SHP77 (cell line): Measurements from ENCODE around the gene LDB2.
"Not testable (repeated sequence)": the region's sequence is repeated elsewhere in the genome, so short reads cannot be mapped to it uniquely, and the experiment has no call there.

Source experiments
- DNase-seq, 2 experiments: peaks; one replicate each; lab custom pipeline; 2025; lab: John Stamatoyannopoulos, UW

Gene LDB2

GRCh38 chr4:16897991-16898827 lies at the start of gene LDB2:
TSS of gene LDB2 (minus strand) at chr4:16898645.
- no peak for DNase-seq

DNA sequence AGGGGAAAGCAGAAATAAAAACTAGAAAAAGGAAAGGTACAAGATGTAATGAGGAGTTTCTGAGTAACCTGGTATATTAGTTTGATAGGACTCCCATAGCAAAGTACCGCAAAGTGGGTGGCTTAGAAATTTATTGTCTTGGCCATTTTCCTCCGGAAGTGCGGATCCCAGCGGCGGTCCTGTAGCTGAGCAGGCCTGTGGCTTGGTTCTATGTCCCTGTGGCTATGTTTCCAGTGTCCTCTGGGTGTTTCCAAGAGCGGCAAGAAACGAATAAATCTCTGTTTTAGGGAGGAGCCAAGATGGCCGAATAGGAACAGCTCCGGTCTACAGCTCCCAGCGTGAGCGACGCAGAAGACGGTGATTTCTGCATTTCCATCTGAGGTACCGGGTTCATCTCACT lies 44.0 kb upstream of the LDB2 start:
- DNase-seq, result no peak

GRCh38 chr4:16939178-16939577 lies 40.7 kb upstream of the LDB2 start:
- no peak for DNase-seq

DNA sequence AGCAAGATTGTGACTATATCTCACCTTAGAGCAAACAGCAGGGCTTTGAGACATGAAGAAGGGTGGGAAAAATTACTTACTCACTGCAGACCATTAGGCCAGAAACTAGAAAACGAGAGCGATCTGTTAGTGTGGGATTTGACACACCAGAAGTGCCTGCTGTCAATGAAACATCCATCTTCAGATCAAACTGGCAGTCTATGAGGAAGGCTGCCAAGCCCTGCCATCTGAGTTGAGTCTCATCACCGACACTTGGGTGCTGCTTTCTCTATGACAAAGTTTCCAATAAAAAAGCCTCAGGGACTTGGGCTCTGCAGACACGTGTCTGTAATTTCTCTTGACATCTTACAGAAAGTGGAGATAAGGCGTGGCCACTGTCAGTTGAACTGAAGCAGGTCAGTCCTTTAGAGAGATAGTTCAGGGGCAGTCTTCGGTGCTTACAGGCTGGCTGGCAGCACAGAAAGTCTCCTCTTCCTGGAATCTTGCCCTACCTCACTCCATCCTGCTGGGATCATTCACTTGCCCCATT lies 40.1 kb upstream of the LDB2 start:
- DNase-seq, result no peak

- DNase-seq, result no peak
Observed at GRCh38 chr4:16931339-16932305, 33.2 kb upstream of the LDB2 start.

DNA sequence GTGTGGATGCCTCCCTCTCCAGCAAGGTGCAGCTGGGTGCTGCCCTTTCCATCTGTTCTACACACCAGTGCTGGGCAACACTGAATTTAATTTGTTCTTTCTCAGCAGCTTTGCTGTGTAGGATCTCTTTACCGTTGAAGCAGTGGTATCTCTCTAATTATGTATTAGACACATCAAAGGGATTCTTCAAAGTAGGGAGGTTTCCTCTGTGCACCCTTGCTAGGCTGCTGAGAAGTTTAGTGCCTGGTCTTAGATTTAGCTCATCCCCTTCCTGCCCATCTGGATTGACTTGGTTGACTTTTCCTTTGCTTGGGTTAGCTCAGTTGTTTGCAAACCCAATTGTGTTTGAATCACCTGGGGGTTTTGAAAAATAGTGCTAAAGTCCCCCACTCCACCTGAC lies 27.8 kb upstream of the LDB2 start:
- no peak for DNase-seq

DNA sequence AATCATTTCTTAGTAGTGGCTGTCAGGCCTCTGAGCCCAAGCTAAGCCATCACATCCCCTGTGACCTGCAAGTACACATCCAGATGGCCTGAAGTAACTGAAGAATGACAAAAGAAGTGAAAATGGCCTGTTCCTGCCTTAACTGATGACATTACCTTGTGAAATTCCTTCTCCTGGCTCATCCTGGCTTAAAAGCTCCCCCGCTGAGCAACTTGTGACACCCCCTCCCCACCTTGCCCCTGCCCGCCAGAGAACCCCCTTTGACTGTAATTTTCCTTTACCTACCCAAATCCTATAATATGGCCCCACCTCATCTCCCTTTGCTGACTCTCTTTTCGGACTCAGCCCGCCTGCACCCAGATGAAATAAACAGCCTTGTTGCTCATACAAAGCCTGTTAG lies 20.3 kb upstream of the LDB2 start:
- not testable (repeated sequence) for DNase-seq

- peak; percentile 25 to 40 for DNase-seq
Observed at GRCh38 chr4:16916719-16917337, 18.4 kb upstream of the LDB2 start.

DNA sequence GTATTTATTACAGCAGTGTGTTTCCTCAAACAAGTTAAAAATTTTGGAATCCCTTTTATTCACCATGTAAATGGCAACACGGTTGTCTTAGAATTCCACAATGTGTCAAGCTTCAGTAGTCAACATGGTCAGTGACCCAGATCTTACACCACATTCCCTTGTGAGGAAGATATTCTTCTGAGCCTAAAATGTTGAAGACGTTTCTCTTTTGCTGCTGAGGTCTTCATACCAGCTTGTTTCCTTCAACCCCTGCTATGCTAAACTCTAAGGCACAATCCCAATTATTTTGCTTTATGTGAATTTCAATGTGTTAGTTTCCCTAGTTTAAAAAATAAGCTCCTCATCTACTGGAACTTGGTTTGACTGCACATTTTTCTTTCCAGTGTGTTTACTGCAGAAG lies 17.6 kb upstream of the LDB2 start:
- no peak for DNase-seq

GRCh38 chr4:16914208-16914607 lies 15.8 kb upstream of the LDB2 start:
- no peak for DNase-seq

- DNase-seq, result no peak
Observed at GRCh38 chr4:16912896-16913295, 14.5 kb upstream of the LDB2 start.

DNA sequence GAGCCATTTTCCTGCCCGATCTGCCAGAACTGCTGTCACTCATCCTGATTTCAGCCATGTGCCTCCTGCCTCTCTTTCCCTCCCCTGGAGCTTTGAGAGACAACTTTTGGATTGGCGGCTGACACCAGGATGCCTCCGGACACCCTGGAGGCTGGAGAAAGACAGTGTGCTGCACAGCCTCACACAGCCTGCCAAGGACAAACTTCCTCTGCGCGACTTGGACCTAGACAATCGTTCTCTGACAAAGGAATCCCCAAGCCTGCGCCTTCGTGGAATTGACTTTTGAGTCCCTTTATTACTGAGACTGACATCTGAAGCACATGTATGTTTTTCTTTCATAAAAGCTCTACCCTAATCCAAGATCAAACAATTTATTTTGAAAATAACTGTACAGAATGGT lies 10.8 kb upstream of the LDB2 start:
- DNase-seq, result no peak

DNA sequence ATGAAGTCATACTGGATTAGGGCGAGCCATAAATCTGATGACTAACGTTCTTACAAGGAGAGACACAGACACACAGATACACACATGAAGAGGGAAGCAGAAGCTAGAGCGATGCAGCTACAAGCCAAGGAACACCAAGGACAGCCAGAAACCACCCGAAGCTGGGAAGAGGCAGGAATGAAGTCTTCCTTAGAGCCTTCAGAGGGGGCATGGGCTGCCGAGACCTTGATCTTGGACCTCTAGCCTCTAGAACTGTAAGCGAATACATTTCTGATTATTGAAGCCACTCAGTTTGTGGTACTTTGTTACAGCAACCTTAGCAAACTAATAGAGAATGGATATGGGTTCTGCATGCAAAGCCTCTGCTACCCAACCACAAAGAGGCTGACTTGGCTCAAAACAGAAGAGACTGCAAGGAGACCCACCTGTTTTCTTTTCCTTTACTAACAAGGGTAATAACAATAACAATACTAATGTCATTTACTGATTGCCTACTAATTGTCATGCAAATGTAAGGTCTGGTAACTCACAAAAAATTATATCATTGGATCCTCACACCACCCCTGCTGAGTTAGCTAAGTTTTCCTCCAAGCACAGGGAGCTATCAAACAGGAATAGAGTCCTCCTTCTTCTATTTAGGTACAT lies 10.1 kb upstream of the LDB2 start:
- no peak for DNase-seq

DNA sequence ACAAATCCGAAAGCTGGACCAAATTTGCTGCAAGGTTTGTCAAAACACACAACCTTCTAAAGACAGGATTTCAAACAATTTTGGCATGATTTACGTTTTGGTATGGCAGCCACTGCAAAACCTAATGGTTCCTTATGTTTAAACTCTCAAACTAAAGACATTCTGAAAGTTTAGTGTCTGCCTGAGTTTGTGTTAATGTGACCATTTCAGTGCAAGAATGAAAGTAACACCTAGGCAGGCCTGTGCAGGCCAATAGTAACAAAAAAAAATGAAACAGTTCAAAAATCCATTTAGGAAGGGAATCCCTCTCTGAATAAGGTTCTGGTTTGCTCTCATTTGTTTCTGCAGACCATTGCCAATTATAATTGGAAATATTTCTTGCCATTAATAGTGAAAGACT lies 1.9 kb upstream of the LDB2 start:
- no peak for DNase-seq

GRCh38 chr4:16896881-16897750 lies 1.3 kb downstream of the LDB2 start:
- DNase-seq, result no peak

DNA sequence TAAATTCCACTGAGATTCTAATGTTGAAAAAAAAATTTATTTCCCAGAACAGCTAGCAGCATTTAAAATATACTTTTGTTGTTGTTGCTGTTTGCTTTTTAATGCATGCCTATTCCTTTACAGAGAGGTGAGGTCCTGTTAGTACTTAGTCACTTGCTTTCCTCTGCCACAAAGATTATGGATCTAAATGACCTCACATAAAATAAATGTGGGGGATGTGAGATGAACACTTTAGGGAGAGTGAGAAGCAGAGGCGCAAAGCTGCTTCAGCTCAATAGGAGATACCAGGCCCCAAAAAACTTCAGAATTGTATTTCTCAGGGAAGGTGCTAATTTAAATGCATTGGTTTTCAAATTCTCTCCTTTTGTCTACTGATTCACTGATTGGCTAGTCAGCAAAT lies 4.0 kb downstream of the LDB2 start:
- DNase-seq, result no peak

- DNase-seq, result no peak
Observed at GRCh38 chr4:16893141-16893651, 5.2 kb downstream of the LDB2 start.

DNA sequence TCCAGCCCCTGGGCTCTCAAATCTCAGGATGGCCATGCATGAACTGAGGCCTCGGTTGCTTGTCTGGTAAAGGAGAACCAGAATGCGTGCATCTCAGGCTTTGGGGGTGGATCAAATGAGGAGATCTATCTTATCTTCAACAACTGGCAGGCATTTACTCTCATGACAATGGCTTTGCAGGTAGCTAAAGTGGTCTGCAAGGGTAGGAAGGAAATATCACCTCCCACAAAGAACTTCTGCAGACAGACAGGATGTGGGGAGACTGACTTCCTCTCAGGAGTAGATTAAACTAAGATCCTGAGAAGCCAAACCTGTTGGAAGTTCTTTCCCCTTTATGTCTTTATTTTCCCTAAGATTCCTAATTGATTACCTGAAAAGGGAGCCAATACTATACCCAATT lies 7.8 kb downstream of the LDB2 start:
- no peak for DNase-seq

- no peak for DNase-seq
Observed at GRCh38 chr4:16889945-16890344, 8.5 kb downstream of the LDB2 start.

- no peak for DNase-seq
Observed at GRCh38 chr4:16887887-16888286, 10.6 kb downstream of the LDB2 start.
